KOPT-K1 (cell line): ENCODE data around the gene DCAF8.

ENCODE experiments used
- H3K27ac ChIP-seq: fragments of 200-600 bp; sonication (generic); 2 replicates; pipeline ENCODE4 v1.5.1; 2016; ENCODE audit warnings: antibody characterized with exemption, mild to moderate bottlenecking, low read depth, low read length; ENCODE audit not compliant: poor library complexity, severe bottlenecking
- H3K36me3 ChIP-seq: fragments of 200-600 bp; sonication (generic); 2 replicates; pipeline ENCODE4 v1.5.1; 2017; ENCODE audit warnings: antibody characterized with exemption, mild to moderate bottlenecking, low read length, moderate library complexity; ENCODE audit not compliant: insufficient read depth
- H3K9me3 ChIP-seq: fragments of 200-600 bp; sonication (generic); 2 replicates; pipeline ENCODE4 v1.5.1; 2017; ENCODE audit warnings: antibody characterized with exemption, low read length, mild to moderate bottlenecking; ENCODE audit not compliant: insufficient read depth, poor library complexity, severe bottlenecking

DCAF8 gene

DNA sequence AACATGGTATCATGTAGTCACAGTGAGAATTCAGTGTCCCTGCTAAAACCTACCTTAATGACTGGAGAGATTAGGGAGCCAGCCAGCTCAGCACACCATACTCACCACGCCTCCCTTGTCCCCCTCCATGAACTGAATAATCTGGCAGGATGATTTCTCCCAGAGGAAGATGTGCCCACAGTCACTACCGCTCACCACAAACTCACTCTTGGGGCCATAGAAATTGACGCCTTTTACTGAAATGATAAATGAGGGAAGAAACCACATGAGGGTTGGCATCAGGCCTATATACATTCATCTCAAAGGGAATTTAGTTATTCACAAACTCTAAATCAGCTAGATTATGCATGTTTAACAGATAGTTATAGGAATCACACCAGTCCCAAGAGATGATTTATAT lies 39.8 kb downstream of the DCAF8 start:
- Histone ChIP-seq H3K9me3 (no peaks in the 10 kb centered on the region), H3K36me3 (peaks cover 100% of the 10 kb centered on the region), H3K27ac (no peak overlapping the region)

DNA sequence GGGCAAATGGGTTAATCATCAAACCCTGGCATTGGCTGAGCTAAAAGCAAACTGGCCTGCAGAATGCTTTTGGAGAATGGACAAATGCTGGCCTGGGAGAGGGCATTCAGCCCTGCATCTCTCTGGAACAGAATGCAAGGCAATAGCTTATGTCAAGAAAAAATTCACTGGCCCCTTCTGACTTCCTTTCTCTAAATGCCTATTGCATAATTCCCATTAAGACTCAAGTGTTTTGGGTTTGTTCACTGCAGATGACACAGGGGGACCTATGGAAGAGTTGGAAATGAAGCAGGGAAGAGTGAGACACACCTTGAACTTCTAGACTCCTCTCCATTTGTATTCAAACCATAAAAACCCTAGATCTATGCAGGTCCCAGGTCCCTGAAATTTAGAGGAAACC lies 41.3 kb downstream of the DCAF8 start:
- Histone ChIP-seq H3K9me3 (no peaks in the 10 kb centered on the region), H3K27ac (no peak overlapping the region), H3K36me3 (peaks cover 100% of the 10 kb centered on the region)

- Histone ChIP-seq H3K27ac (no peak overlapping the region), H3K9me3 (no peaks in the 10 kb centered on the region), H3K36me3 (peaks cover 100% of the 10 kb centered on the region)
These were observed 42.0 kb downstream of the DCAF8 start for GRCh38 chr1:160220301-160220700.

DNA sequence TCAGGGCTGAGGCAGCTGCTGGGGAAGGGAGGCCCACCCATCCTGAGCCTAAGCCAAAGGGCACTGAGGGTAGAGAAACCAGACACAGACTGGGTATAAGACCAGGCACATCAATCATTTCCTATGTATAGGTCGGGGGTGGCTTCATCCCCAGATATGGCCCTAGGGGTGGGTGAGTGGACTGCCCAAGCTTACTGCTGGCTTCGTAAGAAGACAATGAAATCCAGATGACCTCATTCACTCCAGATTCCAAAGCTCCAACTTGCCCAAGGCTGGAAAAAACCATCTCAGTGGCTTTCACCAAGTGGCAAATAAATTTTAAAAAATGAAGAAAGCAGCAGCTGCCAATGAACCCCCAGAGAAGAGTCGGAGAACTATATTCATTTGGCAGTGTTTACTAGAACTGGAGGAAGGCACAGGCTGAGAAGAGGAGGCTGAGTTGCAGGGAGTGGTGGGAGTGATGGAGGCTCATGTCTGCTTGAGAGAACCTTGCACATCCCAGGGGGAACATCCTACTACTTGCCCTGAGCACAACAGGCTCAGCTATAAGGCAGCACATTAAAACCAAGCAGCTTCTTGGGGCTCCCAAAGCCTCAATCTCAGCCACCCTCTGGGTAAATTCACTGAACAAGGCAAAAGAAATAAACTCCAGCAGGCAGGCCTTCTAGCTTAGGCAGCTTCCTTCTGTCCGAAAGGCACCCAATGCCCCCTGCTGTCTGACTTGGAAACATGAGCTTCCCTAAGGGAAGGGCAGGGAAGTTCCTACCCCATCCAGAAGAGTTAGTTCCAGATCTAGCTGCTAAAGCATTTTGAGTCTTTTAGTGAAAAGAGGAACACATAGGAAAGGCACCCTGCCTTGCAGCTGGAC lies 43.1 kb downstream of the DCAF8 start:
- peaks cover 100% of the 10 kb centered on the region for H3K36me3 ChIP-seq
- H3K27ac ChIP-seq, result no peak overlapping the region
- H3K9me3 ChIP-seq, result no peaks in the 10 kb centered on the region

- no peak overlapping the region for H3K27ac ChIP-seq
- H3K9me3 ChIP-seq, result no peaks in the 10 kb centered on the region
- H3K36me3 ChIP-seq, result peaks cover 100% of the 10 kb centered on the region
These were observed 44.8 kb downstream of the DCAF8 start for GRCh38 chr1:160217481-160218051.

GRCh38 chr1:160216301-160216700 lies 46.0 kb downstream of the DCAF8 start:
- no peaks in the 10 kb centered on the region for H3K9me3 ChIP-seq
- H3K36me3 ChIP-seq, result peaks cover 99% of the 10 kb centered on the region
- no peak overlapping the region for H3K27ac ChIP-seq

DNA sequence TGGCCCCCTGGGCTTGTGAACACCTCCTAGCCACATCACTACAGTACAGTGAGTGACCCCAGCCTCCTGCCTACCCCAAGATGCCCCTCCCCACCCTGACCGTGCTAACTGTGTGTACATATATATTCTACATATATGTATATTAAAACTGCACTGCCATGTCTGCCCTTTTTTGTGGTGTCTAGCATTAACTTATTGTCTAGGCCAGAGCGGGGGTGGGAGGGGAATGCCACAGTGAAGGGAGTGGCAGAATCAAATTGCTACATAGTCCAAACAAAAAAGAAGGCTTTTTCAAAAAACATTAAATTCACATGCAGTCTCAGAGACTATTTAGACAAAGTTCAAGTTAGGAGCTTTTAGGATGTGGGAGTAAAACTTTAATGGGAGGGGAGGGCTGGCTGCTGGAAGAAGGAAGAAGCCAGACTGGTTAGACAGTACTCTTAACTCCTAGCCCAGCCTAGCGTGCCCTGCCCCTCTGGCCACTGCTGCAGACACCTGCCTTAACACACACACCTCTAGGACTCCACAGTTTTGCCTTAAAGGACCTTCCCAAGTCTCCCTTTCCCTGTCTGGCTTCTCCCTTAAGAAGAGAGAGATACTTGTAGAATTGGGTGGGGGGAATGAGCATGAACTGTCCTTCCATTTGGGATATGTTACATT lies 47.7 kb downstream of the DCAF8 start:
- Histone ChIP-seq H3K27ac (no peak overlapping the region), H3K9me3 (no peaks in the 10 kb centered on the region), H3K36me3 (peaks cover 92% of the 10 kb centered on the region)

- peaks cover 70% of the 10 kb centered on the region for H3K36me3 ChIP-seq
- H3K27ac ChIP-seq, result no peak overlapping the region
- H3K9me3 ChIP-seq, result no peaks in the 10 kb centered on the region
These were observed 51.1 kb downstream of the DCAF8 start for GRCh38 chr1:160211046-160211790.

GRCh38 chr1:160210561-160210960 lies 51.8 kb downstream of the DCAF8 start:
- Histone ChIP-seq H3K27ac (no peak overlapping the region), H3K9me3 (no peaks in the 10 kb centered on the region), H3K36me3 (peaks cover 63% of the 10 kb centered on the region)

DNA sequence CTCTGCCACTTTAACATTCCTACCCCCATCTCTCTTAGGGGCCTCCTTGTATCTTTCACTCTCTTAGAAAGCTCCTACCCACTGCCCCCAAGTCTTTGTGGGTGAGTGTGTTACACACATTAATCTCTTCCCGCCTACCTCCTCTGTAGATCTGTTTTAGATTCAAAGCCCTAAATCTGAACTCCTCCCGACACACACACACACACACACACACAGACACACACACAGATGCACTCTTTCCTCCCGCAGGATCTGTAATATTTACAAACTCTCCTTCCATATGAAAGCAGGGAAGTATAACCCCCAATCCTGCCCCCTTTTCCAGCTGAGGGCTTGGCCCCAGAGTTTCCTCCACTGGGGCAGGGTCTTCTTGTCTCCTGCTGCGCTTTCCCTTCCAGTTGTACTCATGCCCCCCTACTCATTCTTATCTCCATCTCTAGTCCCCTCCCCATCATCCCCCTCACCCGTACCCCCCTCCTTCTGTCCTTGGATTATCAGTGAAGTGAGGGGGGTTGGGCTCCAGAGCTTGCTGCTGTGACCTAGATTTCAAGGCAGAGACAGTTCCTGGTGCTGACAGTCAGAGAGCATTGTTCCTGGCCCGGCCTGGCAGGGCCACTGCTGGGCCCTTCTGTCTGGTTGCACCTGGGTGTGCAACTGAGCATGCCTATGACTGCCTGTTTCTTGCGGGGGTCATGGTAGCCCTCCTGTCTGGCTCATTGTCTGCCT lies 52.9 kb downstream of the DCAF8 start:
- no peaks in the 10 kb centered on the region for H3K9me3 ChIP-seq
- H3K27ac ChIP-seq, result no peak overlapping the region
- H3K36me3 ChIP-seq, result peaks cover 53% of the 10 kb centered on the region

GRCh38 chr1:160208557-160209320 lies 53.6 kb downstream of the DCAF8 start:
- H3K27ac ChIP-seq, result no peak overlapping the region
- H3K9me3 ChIP-seq, result no peaks in the 10 kb centered on the region
- peaks cover 45% of the 10 kb centered on the region for H3K36me3 ChIP-seq

GRCh38 chr1:160207771-160208556 lies 54.4 kb downstream of the DCAF8 start:
- no peak overlapping the region for H3K27ac ChIP-seq
- H3K9me3 ChIP-seq, result no peaks in the 10 kb centered on the region
- H3K36me3 ChIP-seq, result peaks cover 38% of the 10 kb centered on the region

DNA sequence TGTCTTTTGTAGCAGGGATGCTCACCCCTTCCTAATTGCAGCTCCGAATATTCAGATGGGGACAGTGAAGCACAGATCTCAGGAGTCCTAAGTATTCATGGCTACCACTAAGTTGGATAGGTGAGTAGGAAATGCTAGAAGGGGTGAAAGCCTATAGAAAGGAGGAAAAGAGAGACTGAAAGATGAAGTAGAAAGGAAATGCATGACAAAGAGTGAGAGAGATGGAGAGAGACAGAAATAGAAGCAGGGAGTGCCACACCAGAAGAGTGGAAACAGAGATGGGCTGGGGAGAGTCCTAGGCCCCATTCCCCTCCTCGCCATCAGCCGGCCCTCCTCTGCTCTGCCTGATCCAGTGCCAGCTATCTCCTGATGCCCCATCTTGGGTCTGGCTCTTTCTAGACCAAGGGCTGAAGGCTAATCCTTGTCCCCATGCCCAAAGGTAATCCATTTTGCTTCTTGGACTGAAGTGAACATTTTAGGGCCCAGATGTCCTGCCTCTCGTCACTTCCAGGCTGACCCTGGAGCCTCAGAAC lies 55.2 kb downstream of the DCAF8 start:
- H3K36me3 ChIP-seq, result peaks cover 30% of the 10 kb centered on the region
- H3K9me3 ChIP-seq, result no peaks in the 10 kb centered on the region
- H3K27ac ChIP-seq, result no peak overlapping the region
